ENCODE data around the gene ZNF25.
"Not testable (repeated sequence)": the region's sequence is repeated elsewhere in the genome, so short reads cannot be mapped to it uniquely, and the experiment has no call there.

Gene ZNF25

DNA sequence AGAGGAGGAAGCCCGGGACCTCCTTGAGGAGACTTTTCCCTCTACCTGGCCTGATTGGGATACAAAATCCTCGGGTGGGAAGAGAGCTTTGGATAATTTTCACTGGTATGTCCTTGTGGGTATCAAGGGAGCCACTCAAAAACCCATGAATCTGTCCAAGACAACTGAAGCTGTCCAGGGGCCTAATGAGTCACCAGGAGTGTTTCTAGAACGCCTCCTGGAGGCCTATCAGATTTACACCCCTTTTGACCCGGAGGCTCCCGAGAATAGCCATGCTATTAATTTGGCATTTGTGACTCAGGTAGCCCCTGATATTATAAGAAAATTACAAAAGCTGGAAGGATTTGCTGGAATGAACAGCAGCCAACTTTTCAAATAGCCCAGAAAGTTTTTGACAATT, 38.6 kb downstream of the ZNF25 start:
- no peak for DNase-seq

DNA sequence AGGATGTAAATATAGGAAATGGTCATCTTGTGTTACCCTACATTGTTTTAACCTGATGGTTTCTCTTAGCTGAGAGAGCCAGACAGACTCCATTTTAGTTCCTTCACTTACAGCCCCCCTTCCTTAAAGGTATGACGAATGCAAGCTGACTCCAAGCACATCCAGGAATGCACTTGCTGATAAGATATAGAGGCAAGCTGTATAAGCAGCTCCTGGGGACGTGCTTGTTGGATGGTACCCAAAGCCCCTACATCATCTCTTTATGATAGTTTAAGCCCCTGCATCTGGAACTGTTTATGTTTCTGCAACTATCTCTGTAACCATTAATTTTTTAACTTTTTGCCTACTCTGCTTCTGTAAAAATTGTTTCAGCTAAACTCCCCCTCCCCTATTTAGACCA, 41.7 kb downstream of the ZNF25 start:
- DNase-seq = no peak

DNA sequence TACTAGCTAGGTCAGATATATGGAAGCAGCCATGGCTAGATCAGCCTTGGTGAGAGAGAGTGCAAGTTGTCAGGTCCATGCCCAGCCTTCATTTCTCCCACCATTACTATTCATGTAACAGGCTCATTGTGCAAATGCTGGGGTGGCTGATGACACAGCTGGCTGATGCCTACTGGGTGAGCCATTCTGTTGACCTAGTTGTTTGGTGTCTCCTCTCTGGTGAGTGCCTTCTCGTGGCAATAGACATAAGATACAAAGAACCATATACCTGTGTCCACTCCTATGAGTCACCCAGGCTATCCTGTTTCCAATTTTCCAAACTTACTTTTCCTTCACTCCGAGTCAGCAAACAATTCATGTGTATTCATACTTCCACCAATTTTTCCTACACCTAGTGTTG, 46.0 kb downstream of the ZNF25 start:
- DNase-seq = no peak

DNA sequence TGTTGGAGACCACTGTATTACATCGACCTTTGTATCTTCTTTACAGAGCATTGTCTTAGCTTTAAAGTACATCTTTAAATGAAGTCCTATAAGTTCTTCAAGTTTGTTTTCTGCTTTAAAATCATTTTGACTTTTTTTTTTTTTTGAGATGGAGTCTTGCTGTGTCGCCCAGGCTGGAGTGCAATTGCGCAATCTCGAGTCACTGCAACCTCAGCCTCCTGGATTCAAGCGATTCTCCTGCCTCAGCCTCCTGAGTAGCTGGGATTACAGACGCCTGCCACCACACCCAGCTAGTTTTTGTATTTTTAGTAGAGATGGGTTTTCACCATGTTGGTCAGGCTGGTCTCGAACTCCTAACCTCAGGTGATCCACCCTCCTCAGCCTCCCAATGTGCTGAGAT, 68.3 kb downstream of the ZNF25 start:
- DNase-seq = not testable (repeated sequence)

DNA sequence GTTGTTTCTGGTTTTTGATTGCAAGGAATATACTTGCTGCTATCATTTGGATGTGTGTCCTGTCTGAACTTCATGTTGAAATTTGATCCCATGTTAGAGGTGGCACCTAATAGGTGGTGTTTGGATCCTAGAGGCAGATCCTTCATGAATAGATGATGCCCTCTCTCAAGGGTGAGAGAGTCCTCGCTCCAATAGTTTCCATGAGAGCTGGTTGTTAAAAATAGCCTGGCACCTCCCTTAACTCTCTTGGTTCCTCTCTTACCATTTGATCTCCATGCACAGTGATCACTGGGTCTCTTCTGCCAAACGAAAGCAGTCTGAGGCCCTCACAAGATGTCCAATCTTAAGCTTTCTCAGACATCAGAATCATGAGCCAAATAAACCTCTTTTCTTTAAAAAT, 70.1 kb downstream of the ZNF25 start:
- DNase-seq = no peak
